IPS-18a (cell line): ENCODE data around the gene CLRN2.

Experiments
- H3K27ac ChIP-seq: one replicate; pipeline ENCODE4 v1.5.1; 2013; ENCODE audit warnings: low read length
- H3K27me3 ChIP-seq: one replicate; pipeline ENCODE4 v1.6.1; 2013; ENCODE audit warnings: mild to moderate bottlenecking, low read length; ENCODE audit not compliant: control insufficient read depth, insufficient read depth
- H3K36me3 ChIP-seq: one replicate; pipeline ENCODE4 v1.6.1; 2013; ENCODE audit warnings: low read depth, low read length; ENCODE audit not compliant: control insufficient read depth
- H3K4me1 ChIP-seq: one replicate; pipeline ENCODE4 v1.6.1; 2013; ENCODE audit warnings: low read depth, low read length; ENCODE audit not compliant: control insufficient read depth
- H3K4me3 ChIP-seq: one replicate; pipeline ENCODE4 v1.5.1; 2013; ENCODE audit warnings: low read length
- H3K9ac ChIP-seq: one replicate; pipeline ENCODE4 v1.6.1; 2013; ENCODE audit warnings: mild to moderate bottlenecking, low read length, moderate library complexity
- H3K9me3 ChIP-seq: one replicate; pipeline ENCODE4 v1.6.1; 2013; ENCODE audit warnings: low read depth, low read length; ENCODE audit not compliant: control insufficient read depth

Gene CLRN2

GRCh38 chr4:17490575-17491059, 24.3 kb upstream of the CLRN2 start:
- H3K4me3 ChIP-seq = no peak overlapping the region
- H3K9ac ChIP-seq = no peak overlapping the region
- peaks cover 25% of the 10 kb centered on the region for H3K36me3 ChIP-seq
- no peak overlapping the region for H3K27ac ChIP-seq
- H3K9me3 ChIP-seq = no peaks in the 10 kb centered on the region
- H3K27me3 ChIP-seq = no peaks in the 10 kb centered on the region
- no peaks in the 10 kb centered on the region for H3K4me1 ChIP-seq

- no peaks in the 10 kb centered on the region for H3K27me3 ChIP-seq
- H3K27ac ChIP-seq = no peak overlapping the region
- H3K36me3 ChIP-seq = peaks cover 24% of the 10 kb centered on the region
- H3K9me3 ChIP-seq = no peaks in the 10 kb centered on the region
- no peak overlapping the region for H3K9ac ChIP-seq
- H3K4me3 ChIP-seq = no peak overlapping the region
- no peaks in the 10 kb centered on the region for H3K4me1 ChIP-seq
These were observed 23.8 kb upstream of the CLRN2 start for GRCh38 chr4:17491196-17491595.

- H3K4me1 ChIP-seq = no peaks in the 10 kb centered on the region
These were observed 22.8 kb upstream of the CLRN2 start for GRCh38 chr4:17492058-17492741.

GRCh38 chr4:17492876-17493275, 22.1 kb upstream of the CLRN2 start:
- no peaks in the 10 kb centered on the region for H3K27me3 ChIP-seq
- no peaks in the 10 kb centered on the region for H3K4me1 ChIP-seq
- no peaks in the 10 kb centered on the region for H3K9me3 ChIP-seq
- H3K9ac ChIP-seq = no peak overlapping the region
- peaks cover 16% of the 10 kb centered on the region for H3K36me3 ChIP-seq
- H3K27ac ChIP-seq = no peak overlapping the region
- no peak overlapping the region for H3K4me3 ChIP-seq

More at GRCh38 chr4:17492058-17492741, 22.8 kb upstream of the CLRN2 start:
- H3K9ac ChIP-seq = no peak overlapping the region
- H3K36me3 ChIP-seq = peaks cover 16% of the 10 kb centered on the region
- H3K9me3 ChIP-seq = no peaks in the 10 kb centered on the region
- H3K4me3 ChIP-seq = no peak overlapping the region
- no peaks in the 10 kb centered on the region for H3K27me3 ChIP-seq
- no peak overlapping the region for H3K27ac ChIP-seq

GRCh38 chr4:17493619-17494018, 21.3 kb upstream of the CLRN2 start:
- peaks cover 16% of the 10 kb centered on the region for H3K36me3 ChIP-seq
- no peaks in the 10 kb centered on the region for H3K9me3 ChIP-seq
- no peak overlapping the region for H3K9ac ChIP-seq
- H3K4me1 ChIP-seq = no peaks in the 10 kb centered on the region
- no peaks in the 10 kb centered on the region for H3K27me3 ChIP-seq
- no peak overlapping the region for H3K4me3 ChIP-seq
- no peak overlapping the region for H3K27ac ChIP-seq

GRCh38 chr4:17494258-17495190, 20.4 kb upstream of the CLRN2 start:
- Histone ChIP-seq H3K9me3 (no peaks in the 10 kb centered on the region), H3K4me3 (no peak overlapping the region), H3K4me1 (no peaks in the 10 kb centered on the region), H3K9ac (no peak overlapping the region), H3K27me3 (no peaks in the 10 kb centered on the region), H3K36me3 (peaks cover 18% of the 10 kb centered on the region), H3K27ac (no peak overlapping the region)

- no peak overlapping the region for H3K4me3 ChIP-seq
- H3K27ac ChIP-seq = no peak overlapping the region
- H3K9me3 ChIP-seq = no peaks in the 10 kb centered on the region
- H3K36me3 ChIP-seq = peaks cover 33% of the 10 kb centered on the region
- no peaks in the 10 kb centered on the region for H3K4me1 ChIP-seq
- no peak overlapping the region for H3K9ac ChIP-seq
- no peaks in the 10 kb centered on the region for H3K27me3 ChIP-seq
These were observed 17.0 kb upstream of the CLRN2 start for GRCh38 chr4:17497890-17498523.

GRCh38 chr4:17500574-17500973, 14.4 kb upstream of the CLRN2 start:
- Histone ChIP-seq H3K4me3 (no peak overlapping the region), H3K9ac (no peak overlapping the region), H3K36me3 (peaks cover 40% of the 10 kb centered on the region), H3K27me3 (no peaks in the 10 kb centered on the region), H3K27ac (no peak overlapping the region), H3K9me3 (no peaks in the 10 kb centered on the region), H3K4me1 (no peaks in the 10 kb centered on the region)

GRCh38 chr4:17502756-17503155, 12.2 kb upstream of the CLRN2 start:
- no peaks in the 10 kb centered on the region for H3K4me1 ChIP-seq
- no peak overlapping the region for H3K4me3 ChIP-seq
- peaks cover 47% of the 10 kb centered on the region for H3K36me3 ChIP-seq
- H3K9ac ChIP-seq = no peak overlapping the region
- H3K9me3 ChIP-seq = no peaks in the 10 kb centered on the region
- H3K27ac ChIP-seq = no peak overlapping the region
- H3K27me3 ChIP-seq = no peaks in the 10 kb centered on the region

GRCh38 chr4:17504081-17504480, 10.9 kb upstream of the CLRN2 start:
- no peak overlapping the region for H3K4me3 ChIP-seq
- no peaks in the 10 kb centered on the region for H3K4me1 ChIP-seq
- H3K27me3 ChIP-seq = no peaks in the 10 kb centered on the region
- no peak overlapping the region for H3K27ac ChIP-seq
- H3K36me3 ChIP-seq = peaks cover 51% of the 10 kb centered on the region
- no peaks in the 10 kb centered on the region for H3K9me3 ChIP-seq
- no peak overlapping the region for H3K9ac ChIP-seq

GRCh38 chr4:17510582-17510981, 4.4 kb upstream of the CLRN2 start:
- no peak overlapping the region for H3K9ac ChIP-seq

More at GRCh38 chr4:17510582-17510981, 4.4 kb upstream of the CLRN2 start:
- peaks cover 12% of the 10 kb centered on the region for H3K4me1 ChIP-seq
- H3K36me3 ChIP-seq = peaks cover 14% of the 10 kb centered on the region
- no peaks in the 10 kb centered on the region for H3K9me3 ChIP-seq
- H3K27ac ChIP-seq = no peak overlapping the region
- H3K4me3 ChIP-seq = peak overlapping the region; percentile 82
- H3K27me3 ChIP-seq = peaks cover 16% of the 10 kb centered on the region
